Activated T-helper 2 cell treated with anti-CD3 and anti-CD28 coated beads, Interferon-gamma antibody, Interleukin-2, Interleukin-4, amounts not matched to agents 10 μg/mL and 5 μg/mL and 100 μg/mL, durations not matched to agents 14 hours and 24 hours and 36 hours (primary cell): ENCODE results near the gene PCMTD2. TPM values are rescaled to one million over a fixed set of nuclear protein-coding genes. Genes with fewer than 3 reads are reported as not detected.
A peak's percentile ranks its signal among the peaks of the same experiment; 100 is the strongest.

ENCODE experiments used
- DNase-seq: peaks from one replicate; pipeline ENCODE4 v3.0.0; 2021; ENCODE audit warnings: low spot score
- H3K27ac Mint-ChIP-seq: one replicate; pipeline ENCODE4 v1.8.0; 2021; ENCODE audit warnings: mixed read lengths
- H3K27me3 Mint-ChIP-seq: one replicate; pipeline ENCODE4 v1.8.0; 2021; ENCODE audit warnings: low read depth, mixed read lengths
- H3K36me3 Mint-ChIP-seq: one replicate; pipeline ENCODE4 v1.8.0; 2021; ENCODE audit warnings: low read depth, mixed read lengths
- H3K4me1 Mint-ChIP-seq: one replicate; pipeline ENCODE4 v1.8.0; 2021; ENCODE audit warnings: low read depth, mixed read lengths
- H3K4me3 Mint-ChIP-seq: one replicate; pipeline ENCODE4 v1.8.0; 2021; ENCODE audit warnings: low read depth, mild to moderate bottlenecking, moderate library complexity, mixed read lengths
- H3K9me3 Mint-ChIP-seq: one replicate; pipeline ENCODE4 v1.8.0; 2021; ENCODE audit warnings: mixed read lengths
- intact Hi-C: fragments of 100-400 bp; cut with micrococcal nuclease; formaldehyde crosslinking; loops from one replicate; pipeline ENCODE4 v1.15.1; 2023
- total RNA-seq: library from RNA; stranded (reverse); gene quantifications from 2 replicates; pipeline ENCODE4 v1.2.3, GENCODE V29; 2022

The PCMTD2 gene
- total RNA-seq, 1 donor from 2014 or later: 31.7 TPM

- H3K27me3 Mint-ChIP-seq: peaks cover 7% of the 10 kb centered on the region
- no peak for DNase-seq
- H3K36me3 Mint-ChIP-seq: no peaks in the 10 kb centered on the region
- H3K4me3 Mint-ChIP-seq: no peak overlapping the region
- H3K4me1 Mint-ChIP-seq: no peaks in the 10 kb centered on the region
- H3K9me3 Mint-ChIP-seq: no peaks in the 10 kb centered on the region
- intact Hi-C loops: no loop called here
- H3K27ac Mint-ChIP-seq: no peak overlapping the region
These were observed 10.5 kb upstream of the PCMTD2 start for GRCh38 chr20:64244870-64245603.

GRCh38 chr20:64245746-64246595 is 9.6 kb upstream of the PCMTD2 start:
- Mint-ChIP-seq H3K9me3 (no peaks in the 10 kb centered on the region), H3K36me3 (no peaks in the 10 kb centered on the region), H3K4me3 (no peak overlapping the region), H3K27me3 (peaks cover 16% of the 10 kb centered on the region), H3K27ac (no peak overlapping the region), H3K4me1 (no peaks in the 10 kb centered on the region)
- DNase-seq: no peak
- intact Hi-C loops: no loop called here

GRCh38 chr20:64246616-64247306 is 8.8 kb upstream of the PCMTD2 start:
- Mint-ChIP-seq H3K9me3 (no peaks in the 10 kb centered on the region), H3K27ac (no peak overlapping the region)

GRCh38 chr20:64247307-64247618 is 8.3 kb upstream of the PCMTD2 start:
- peaks cover 25% of the 10 kb centered on the region for H3K27me3 Mint-ChIP-seq
- no peak overlapping the region for H3K4me3 Mint-ChIP-seq
- H3K4me1 Mint-ChIP-seq: no peaks in the 10 kb centered on the region
- no peaks in the 10 kb centered on the region for H3K9me3 Mint-ChIP-seq
- intact Hi-C loops: no loop called here
- H3K27ac Mint-ChIP-seq: no peak overlapping the region
- no peak for DNase-seq
- no peaks in the 10 kb centered on the region for H3K36me3 Mint-ChIP-seq

More at GRCh38 chr20:64246616-64247306, 8.8 kb upstream of the PCMTD2 start:
- no peaks in the 10 kb centered on the region for H3K4me1 Mint-ChIP-seq
- no peak overlapping the region for H3K4me3 Mint-ChIP-seq
- no peak for DNase-seq
- H3K36me3 Mint-ChIP-seq: no peaks in the 10 kb centered on the region
- H3K27me3 Mint-ChIP-seq: peaks cover 23% of the 10 kb centered on the region
- intact Hi-C loops: no loop called here

GRCh38 chr20:64247970-64248841 is 7.3 kb upstream of the PCMTD2 start:
- Mint-ChIP-seq H3K4me1 (no peaks in the 10 kb centered on the region), H3K36me3 (no peaks in the 10 kb centered on the region), H3K27ac (no peak overlapping the region), H3K9me3 (no peaks in the 10 kb centered on the region), H3K4me3 (no peak overlapping the region), H3K27me3 (peaks cover 24% of the 10 kb centered on the region)
- intact Hi-C loops: no loop called here
- no peak for DNase-seq

GRCh38 chr20:64250027-64250426 is 5.5 kb upstream of the PCMTD2 start:
- Mint-ChIP-seq H3K27ac (no peak overlapping the region), H3K4me1 (peaks cover 5% of the 10 kb centered on the region), H3K27me3 (peaks cover 23% of the 10 kb centered on the region), H3K36me3 (no peaks in the 10 kb centered on the region), H3K9me3 (no peaks in the 10 kb centered on the region), H3K4me3 (no peak overlapping the region)
- DNase-seq: no peak
- intact Hi-C loops: no loop called here

GRCh38 chr20:64253000-64253383 is 2.6 kb upstream of the PCMTD2 start:
- no peaks in the 10 kb centered on the region for H3K36me3 Mint-ChIP-seq
- no peak overlapping the region for H3K27ac Mint-ChIP-seq
- peaks cover 23% of the 10 kb centered on the region for H3K27me3 Mint-ChIP-seq
- peaks cover 24% of the 10 kb centered on the region for H3K4me1 Mint-ChIP-seq
- no peak for DNase-seq
- no peaks in the 10 kb centered on the region for H3K9me3 Mint-ChIP-seq
- H3K4me3 Mint-ChIP-seq: no peak overlapping the region
- intact Hi-C loops: no loop called here

- Mint-ChIP-seq H3K4me1 (peaks cover 25% of the 10 kb centered on the region), H3K36me3 (no peaks in the 10 kb centered on the region), H3K27ac (no peak overlapping the region), H3K27me3 (peaks cover 23% of the 10 kb centered on the region), H3K9me3 (no peaks in the 10 kb centered on the region), H3K4me3 (peak overlapping the region; percentile 15)
- DNase-seq: no peak
- intact Hi-C loops: no loop called here
These were observed 2.1 kb upstream of the PCMTD2 start for GRCh38 chr20:64253443-64253842.

- Mint-ChIP-seq H3K4me1 (peaks cover 31% of the 10 kb centered on the region), H3K27me3 (peaks cover 23% of the 10 kb centered on the region), H3K27ac (no peak overlapping the region), H3K4me3 (peak overlapping the region; percentile 75), H3K36me3 (peaks cover 5% of the 10 kb centered on the region), H3K9me3 (no peaks in the 10 kb centered on the region)
- DNase-seq: no peak
- intact Hi-C loops: no loop called here
These were observed 1.4 kb upstream of the PCMTD2 start for GRCh38 chr20:64254156-64254555.

- Mint-ChIP-seq H3K4me1 (peaks cover 33% of the 10 kb centered on the region), H3K9me3 (no peaks in the 10 kb centered on the region), H3K36me3 (peaks cover 6% of the 10 kb centered on the region), H3K27me3 (peaks cover 20% of the 10 kb centered on the region), H3K27ac (peak overlapping the region; percentile 69), H3K4me3 (peak overlapping the region; percentile 75)
- intact Hi-C loops: no loop called here
- DNase-seq: no peak
These were observed 782 bp upstream of the PCMTD2 start for GRCh38 chr20:64254571-64255360.

- intact Hi-C loops: no loop called here
- peaks cover 4% of the 10 kb centered on the region for H3K27me3 Mint-ChIP-seq
- peaks cover 44% of the 10 kb centered on the region for H3K4me1 Mint-ChIP-seq
- H3K9me3 Mint-ChIP-seq: no peaks in the 10 kb centered on the region
- H3K4me3 Mint-ChIP-seq: peak overlapping the region; percentile 86
- peak overlapping the region; percentile 88 for H3K27ac Mint-ChIP-seq
- DNase-seq: no peak
- peaks cover 22% of the 10 kb centered on the region for H3K36me3 Mint-ChIP-seq
These were observed 861 bp downstream of the PCMTD2 start for GRCh38 chr20:64256282-64256935.
